HEK293 (cell line): ENCODE measurements around the gene YPEL5.

ENCODE experiments used
- CTCF ChIP-seq: fragments of 450-650 bp; formaldehyde crosslinking; IDR thresholded peaks from 2 replicates; pipeline ENCODE4 v1.5.1; 2016; ENCODE audit warnings: missing biosample characterization, missing genetic modification characterization
- HIC1 ChIP-seq: fragments of 450-650 bp; formaldehyde crosslinking; IDR thresholded peaks from 2 replicates; pipeline ENCODE4 v1.5.1; 2016; ENCODE audit warnings: missing biosample characterization, missing genetic modification characterization
- HOXA7 ChIP-seq: sonication (generic); formaldehyde crosslinking; IDR thresholded peaks from 2 replicates; pipeline ENCODE4 v1.8.1; 2022; ENCODE audit warnings: missing genetic modification reagents, borderline replicate concordance
- PATZ1 ChIP-seq: fragments of 450-650 bp; formaldehyde crosslinking; IDR thresholded peaks from 2 replicates; pipeline ENCODE4 v1.5.1; 2016; ENCODE audit warnings: missing biosample characterization, missing genetic modification characterization
- SP7 ChIP-seq: fragments of 450-650 bp; formaldehyde crosslinking; IDR thresholded peaks from 2 replicates; pipeline ENCODE4 v1.5.1; 2016; ENCODE audit warnings: missing biosample characterization, missing genetic modification characterization
- ZEB2 ChIP-seq: fragments of 450-650 bp; formaldehyde crosslinking; IDR thresholded peaks from 2 replicates; pipeline ENCODE4 v1.5.1; 2016; ENCODE audit warnings: missing biosample characterization, missing genetic modification characterization
- ZNF274 ChIP-seq, 2 experiments: fragments of 200-500 bp in 1 of 2; fragments of 450-650 bp in 1 of 2; sonication (Bioruptor generic) in 1 of 2; formaldehyde crosslinking in 1 of 2; IDR thresholded peaks; 2 replicates each; pipeline versions ENCODE4 v1.5.1 to v1.6.1; 2014 to 2016; ENCODE audit warnings: borderline replicate concordance in 1 of 2, inconsistent platforms in 1 of 2, low read length in 1 of 2, missing biosample characterization in 1 of 2, missing genetic modification characterization in 1 of 2
- ZNF473 ChIP-seq: fragments of 450-650 bp; formaldehyde crosslinking; IDR thresholded peaks from 2 replicates; pipeline ENCODE4 v1.5.1; 2017; ENCODE audit warnings: missing biosample characterization, missing genetic modification characterization
- ZSCAN5A ChIP-seq: fragments of 450-650 bp; formaldehyde crosslinking; IDR thresholded peaks from 2 replicates; pipeline ENCODE4 v1.5.1; 2016; ENCODE audit warnings: missing biosample characterization, missing genetic modification characterization

- TF ChIP-seq HIC1 (tag by site-specific recombination) (no peak), ZNF274 (IDR thresholded peaks at IDR 0.05; ENCODE audit: low read length) (no peak), ZNF274 (tag by site-specific recombination; IDR thresholded peaks at IDR 0.05; ENCODE audit: borderline replicate concordance) (no peak), ZSCAN5A (no peak), SP7 (no peak), HOXA7 (CRISPR knock-in tag) (no peak), CTCF (tag by site-specific recombination) (no peak), ZNF473 (tag by site-specific recombination) (no peak), ZEB2 (tag by site-specific recombination) (no peak), PATZ1 (tag by site-specific recombination) (no peak)
Observed at GRCh38 chr2:30106543-30106942, 40.3 kb upstream of the YPEL5 start.
